Right lobe of liver (tissue), 6 donors: ENCODE measurements around the gene GRAMD1C. TPM values are rescaled to one million over a fixed set of nuclear protein-coding genes. Genes with fewer than 3 reads are reported as not detected.
"Not testable (repeated sequence)": the region's sequence is repeated elsewhere in the genome, so short reads cannot be mapped to it uniquely, and the experiment has no call there.

Experiments used
- ATAC-seq, 4 donors: fragments of 200-7000 bp; cut with Tn5 transposase; one replicate each; pipeline ENCODE4 v1.9.1; 2020; ENCODE audit warnings: mild to moderate bottlenecking in 4 of 4, moderate library complexity in 4 of 4
- DNase-seq, 3 donors: peaks; one replicate each; pipeline ENCODE4 v3.0.0-alpha.2; 2020
- H3K27ac ChIP-seq, 3 donors: fragments of 200-600 bp; one replicate each; pipeline ENCODE4 v1.8.0; 2022
- H3K27me3 ChIP-seq, 2 donors: fragments of 200-600 bp; one replicate each; pipeline ENCODE4 v1.8.0; 2022
- H3K36me3 ChIP-seq, 4 donors: fragments of 200-600 bp; sonication (generic) in 1 of 4; one replicate each; pipeline versions ENCODE4 v1.5.1 to v1.8.0; 2017 to 2022; ENCODE audit warnings: control low read depth in 1 of 4
- H3K4me1 ChIP-seq, 4 donors: fragments of 200-600 bp; sonication (generic) in 1 of 4; one replicate each; pipeline versions ENCODE4 v1.5.1 to v1.8.0; 2017 to 2022; ENCODE audit warnings: control low read depth in 1 of 4
- H3K4me3 ChIP-seq, 3 donors: fragments of 200-600 bp; one replicate each; pipeline ENCODE4 v1.8.0; 2022
- H3K9me3 ChIP-seq, 4 donors: fragments of 200-600 bp; sonication (generic) in 1 of 4; one replicate each; pipeline versions ENCODE4 v1.5.1 to v1.8.0; 2017 to 2022; ENCODE audit warnings: control low read depth in 1 of 4
- POLR2A ChIP-seq: fragments of 450-650 bp; IDR thresholded peaks from one replicate; pipeline ENCODE4 v1.6.1; 2017; ENCODE audit warnings: antibody characterized with exemption, mild to moderate bottlenecking
- WGBS: methylation state at CpG from one replicate; pipeline ENCODE4 v1.1.6; 2018; ENCODE audit warnings: low coverage, low lambda C conversion rate; ENCODE audit not compliant: insufficient coverage; ENCODE audit errors: missing lambda C conversion rate; 5-methylcytosine and 5-hydroxymethylcytosine counted together
- intact Hi-C, 2 donors: fragments of 100-400 bp; cut with DNase I; formaldehyde crosslinking; loops; one replicate each; pipeline versions ENCODE4 v1.11.2 to v1.14.1; 2022
- total RNA-seq, 6 experiments: library from RNA; depleted of rRNA in 2 of 6; stranded (reverse); fragments of >200 nt in 2 of 6; fragmentation: NEBNext Ultra II Directional in 3 of 6; extraction: Animal tissue kit (Norgen Biotek cat#: 25700) in 3 of 6; gene quantifications; one replicate each; pipeline versions ENCODE4 v1.1.0 to v1.2.4, GENCODE V29; 2016 to 2023
- TF ChIP-seq, protein P1 (sequence below), 4 donors: fragments of 200-600 bp in 3 of 4; fragments of 450-650 bp in 1 of 4; IDR thresholded peaks; one replicate each; pipeline versions ENCODE4 v1.5.1 to v1.8.0; 2016 to 2022; ENCODE audit warnings: antibody characterized with exemption in 4 of 4, mild to moderate bottlenecking in 2 of 4
- donor health status: DM: no; HTN: yes; CAD: no.
- donor health status: DM: no; HTN: no; CAD: no.
- donor health status: DM: no; HTN: no; CAD: no.
- donor health status: DM: no; HTN: yes; CAD: no.
- donor health status: DM: no; HTN: yes; CAD: no.

Gene GRAMD1C
- total RNA-seq, 6 experiments from 2014 or later: 7.6 to 16.9 (median 11.1) TPM

GRCh38 chr3:113847664-113848461, 9.3 kb downstream of the GRAMD1C start:
- ATAC-seq: peak in 3 of 4 donors; percentile 52 to 72 (median 61)
- no peaks in the 10 kb centered on the region for H3K9me3 ChIP-seq
- H3K27ac ChIP-seq: peak overlapping the region in 2 of 3 donors; percentile 34 to 46
- no peak overlapping the region for H3K4me3 ChIP-seq
- H3K36me3 ChIP-seq: no peaks in the 10 kb centered on the region
- intact Hi-C loops: no loop called here
- TF ChIP-seq, protein P1, sequence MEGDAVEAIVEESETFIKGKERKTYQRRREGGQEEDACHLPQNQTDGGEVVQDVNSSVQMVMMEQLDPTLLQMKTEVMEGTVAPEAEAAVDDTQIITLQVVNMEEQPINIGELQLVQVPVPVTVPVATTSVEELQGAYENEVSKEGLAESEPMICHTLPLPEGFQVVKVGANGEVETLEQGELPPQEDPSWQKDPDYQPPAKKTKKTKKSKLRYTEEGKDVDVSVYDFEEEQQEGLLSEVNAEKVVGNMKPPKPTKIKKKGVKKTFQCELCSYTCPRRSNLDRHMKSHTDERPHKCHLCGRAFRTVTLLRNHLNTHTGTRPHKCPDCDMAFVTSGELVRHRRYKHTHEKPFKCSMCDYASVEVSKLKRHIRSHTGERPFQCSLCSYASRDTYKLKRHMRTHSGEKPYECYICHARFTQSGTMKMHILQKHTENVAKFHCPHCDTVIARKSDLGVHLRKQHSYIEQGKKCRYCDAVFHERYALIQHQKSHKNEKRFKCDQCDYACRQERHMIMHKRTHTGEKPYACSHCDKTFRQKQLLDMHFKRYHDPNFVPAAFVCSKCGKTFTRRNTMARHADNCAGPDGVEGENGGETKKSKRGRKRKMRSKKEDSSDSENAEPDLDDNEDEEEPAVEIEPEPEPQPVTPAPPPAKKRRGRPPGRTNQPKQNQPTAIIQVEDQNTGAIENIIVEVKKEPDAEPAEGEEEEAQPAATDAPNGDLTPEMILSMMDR (IDR thresholded peaks at IDR 0.05): no peak
- no peak for TF ChIP-seq POLR2A
- 58% methylated on average over 2 of the region's 2 CpGs for WGBS
- DNase-seq: no peak
- H3K4me1 ChIP-seq: peaks cover 0 to 15% (median 5%) of the 10 kb centered on the region in 4 donors
- no peaks in the 10 kb centered on the region for H3K27me3 ChIP-seq

DNA sequence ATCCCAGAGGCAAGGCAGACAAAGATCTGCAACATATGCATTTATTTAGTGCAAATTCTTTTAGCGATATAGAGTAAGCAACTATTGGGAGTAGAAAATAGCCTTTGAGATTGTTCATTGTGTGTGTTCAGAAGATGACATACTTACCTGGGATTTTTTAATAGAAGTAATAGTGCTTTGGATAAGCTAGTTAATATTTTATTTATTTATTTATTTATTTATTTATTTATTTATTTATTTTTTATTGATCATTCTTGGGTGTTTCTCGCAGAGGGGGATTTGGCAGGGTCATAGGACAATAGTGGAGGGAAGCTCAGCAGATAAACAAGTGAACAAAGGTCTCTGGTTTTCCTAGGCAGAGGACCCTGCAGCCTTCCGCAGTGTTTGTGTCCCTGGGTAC, 10.5 kb downstream of the GRAMD1C start:
- DNase-seq, H3K27me3 ChIP-seq, intact Hi-C loops, H3K9me3 ChIP-seq, ATAC-seq, H3K36me3 ChIP-seq, H3K27ac ChIP-seq, H3K4me3 ChIP-seq: not testable (repeated sequence)
- WGBS: 65% methylated on average over 2 of the region's 3 CpGs
- peaks cover 0 to 15% (median 5%) of the 10 kb centered on the region in 4 donors for H3K4me1 ChIP-seq

- intact Hi-C loops, H3K27me3 ChIP-seq, DNase-seq, H3K36me3 ChIP-seq, H3K4me3 ChIP-seq, H3K9me3 ChIP-seq, ATAC-seq, H3K27ac ChIP-seq: not testable (repeated sequence)
- peaks cover 0 to 15% (median 5%) of the 10 kb centered on the region in 4 donors for H3K4me1 ChIP-seq
- 89% methylated on average over 8 of the region's 22 CpGs for WGBS
These were observed 11.3 kb downstream of the GRAMD1C start for GRCh38 chr3:113849841-113850240.

- intact Hi-C loops, H3K27me3 ChIP-seq, H3K4me3 ChIP-seq, H3K9me3 ChIP-seq, H3K27ac ChIP-seq, ATAC-seq, DNase-seq, H3K36me3 ChIP-seq: not testable (repeated sequence)
- WGBS: 87% methylated on average over 5 of the region's 9 CpGs
- H3K4me1 ChIP-seq: peaks cover 0 to 15% (median 5%) of the 10 kb centered on the region in 4 donors
These were observed 11.8 kb downstream of the GRAMD1C start for GRCh38 chr3:113850391-113850790.

GRCh38 chr3:113852506-113852905, 13.9 kb downstream of the GRAMD1C start:
- Histone ChIP-seq H3K27ac (no peak overlapping the region), H3K9me3 (no peaks in the 10 kb centered on the region), H3K4me3 (no peak overlapping the region), H3K4me1 (peaks cover 0 to 9% (median 2%) of the 10 kb centered on the region in 4 donors), H3K27me3 (no peaks in the 10 kb centered on the region), H3K36me3 (no peaks in the 10 kb centered on the region)
- TF ChIP-seq POLR2A: no peak
- TF ChIP-seq, protein P1 (IDR thresholded peaks at IDR 0.05): no peak
- DNase-seq: no peak
- 72% methylated on average over 3 of the region's 3 CpGs for WGBS
- intact Hi-C loops: no loop called here
- no peak for ATAC-seq

DNA sequence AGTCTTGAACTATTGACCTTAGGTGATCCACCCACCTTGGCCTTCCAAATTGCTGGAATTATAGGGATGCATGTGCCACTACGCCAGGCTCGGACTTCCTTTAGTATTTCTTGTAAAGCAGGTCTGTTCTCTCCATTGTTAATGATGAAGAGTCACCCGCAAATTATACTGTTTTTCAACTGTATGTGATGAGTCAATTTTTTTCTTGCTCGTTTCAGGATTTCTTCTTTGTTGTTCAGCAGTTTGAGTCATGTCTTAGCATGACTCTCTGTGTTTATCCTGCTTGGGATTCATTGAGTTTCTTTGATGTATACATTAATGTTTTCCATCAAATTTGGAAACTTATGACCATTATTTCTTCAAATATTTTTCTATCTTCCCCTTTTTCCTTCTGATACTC, 28.9 kb downstream of the GRAMD1C start:
- TF ChIP-seq, protein P1 (IDR thresholded peaks at IDR 0.05): no peak
- no peak for TF ChIP-seq POLR2A
- DNase-seq (no peak), ATAC-seq (no peak)
- Histone ChIP-seq H3K27ac (no peak overlapping the region), H3K27me3 (no peaks in the 10 kb centered on the region), H3K36me3 (no peaks in the 10 kb centered on the region), H3K9me3 (no peaks in the 10 kb centered on the region), H3K4me3 (no peak overlapping the region), H3K4me1 (no peaks in the 10 kb centered on the region)
- intact Hi-C loops: no loop called here
- 90% methylated on average over 4 of the region's 4 CpGs for WGBS
